GM12878 (cell line): Measurements from ENCODE around the gene SOHLH2. TPM values are rescaled to one million over a fixed set of nuclear protein-coding genes. Genes with fewer than 3 reads are reported as not detected.

Experiments used
- ATAC-seq: fragments of 200-7000 bp; cut with Tn5 transposase; 3 replicates; pipeline ENCODE4 v1.9.1; 2020; ENCODE audit warnings: mild to moderate bottlenecking, moderate library complexity
- BruUV-seq: library from RNA; stranded (reverse); fragments of 400-500 nt; replicated peaks from 2 replicates; lab custom pipeline; 2021; lab: Mats Ljungman, UMichigan
- CTCF ChIA-PET: fragments of 300-600 bp; sonication (Branson Sonifier 250); formaldehyde crosslinking; extraction: SDS; loops from one replicate; lab custom pipeline; 2021; ENCODE audit warnings: inconsistent platforms; lab: Yijun Ruan, JAX
- POLR2A ChIA-PET: fragments of 350-600 bp; formaldehyde crosslinking; extraction: SDS; loops from one replicate; lab custom pipeline; 2021; ENCODE audit warnings: inconsistent platforms; lab: Charles Lee
- RAD21 ChIA-PET: fragments of 300-600 bp; sonication (Branson Sonifier 250); formaldehyde crosslinking; loops from one replicate; lab custom pipeline; 2023; ENCODE audit warnings: antibody characterized with exemption; ENCODE audit not compliant: unreplicated experiment; lab: Charles Lee
- SMC1A ChIA-PET: fragments of 300-600 bp; sonication (Branson Sonifier 250); formaldehyde crosslinking; loops from one replicate; lab custom pipeline; 2023; ENCODE audit not compliant: unreplicated experiment, uncharacterized antibody; lab: Charles Lee
- DNase-seq: peaks from one replicate; pipeline ENCODE4 v3.0.0-alpha.2; 2011; ENCODE audit warnings: low read depth, low spot score
- FAIRE-seq: peaks from 3 replicates; lab custom pipeline; 2011; peaks lifted over from hg19 to GRCh38; lab: Jason Lieb, UNC
- H2AFZ ChIP-seq: 2 replicates; pipeline ENCODE4 v1.6.0; 2011; ENCODE audit warnings: low read depth, low read length, control low read depth; ENCODE audit not compliant: control insufficient read depth
- H3K27ac ChIP-seq: 2 replicates; pipeline ENCODE4 v1.5.1; 2011; ENCODE audit warnings: control low read depth; ENCODE audit not compliant: control insufficient read depth, insufficient read depth
- H3K27me3 ChIP-seq, 2 experiments: replicated peaks in 1 of 2; 2 replicates each; pipeline versions ENCODE4 v1.6.0 to v1.6.1; 2011; ENCODE audit warnings: low read length in 1 of 2; ENCODE audit not compliant: control insufficient read depth in 2 of 2, insufficient read depth in 2 of 2
- H3K36me3 ChIP-seq, 2 experiments: 2 replicates each; pipeline ENCODE4 v1.5.1; 2011; ENCODE audit warnings: low read length in 1 of 2; ENCODE audit not compliant: control insufficient read depth in 2 of 2, insufficient read depth in 2 of 2
- H3K4me1 ChIP-seq: 2 replicates; pipeline ENCODE4 v1.6.1; 2011; ENCODE audit warnings: mild to moderate bottlenecking, low read length, moderate library complexity, mixed read lengths; ENCODE audit not compliant: control insufficient read depth, insufficient read depth
- H3K4me2 ChIP-seq: 2 replicates; pipeline ENCODE4 v1.6.0; 2011; ENCODE audit warnings: control low read depth; ENCODE audit not compliant: control insufficient read depth, insufficient read depth
- H3K4me3 ChIP-seq: fragments of 200-600 bp; sonication (generic); 2 replicates; pipeline ENCODE4 v1.5.1; 2016
- H3K79me2 ChIP-seq: 2 replicates; pipeline ENCODE4 v1.6.0; 2011; ENCODE audit warnings: low read length; ENCODE audit not compliant: control insufficient read depth, insufficient read depth
- H3K9ac ChIP-seq: 2 replicates; pipeline ENCODE4 v1.8.0; 2011; ENCODE audit warnings: low read length, control low read depth, mixed read lengths; ENCODE audit not compliant: control insufficient read depth, insufficient read depth
- H3K9me3 ChIP-seq: replicated peaks from 3 replicates; pipeline ENCODE4 v1.5.1; 2011; ENCODE audit warnings: mild to moderate bottlenecking, low read length; ENCODE audit not compliant: control insufficient read depth, insufficient read depth
- H4K20me1 ChIP-seq: 2 replicates; pipeline ENCODE4 v1.6.0; 2011; ENCODE audit not compliant: control insufficient read depth, insufficient read depth
- CBFB ChIP-seq: IDR thresholded peaks from 2 replicates; pipeline ENCODE4 v1.6.1; 2016; ENCODE audit warnings: antibody characterized with exemption, low read depth
- CREM ChIP-seq: IDR thresholded peaks from 2 replicates; pipeline ENCODE4 v1.6.1; 2014; ENCODE audit warnings: antibody characterized with exemption, low read depth
- LARP7 ChIP-seq: fragments of 450-650 bp; IDR thresholded peaks from 2 replicates; pipeline ENCODE4 v1.6.1; 2017; ENCODE audit warnings: mild to moderate bottlenecking
- NFXL1 ChIP-seq: fragments of 450-650 bp; IDR thresholded peaks from 2 replicates; pipeline ENCODE4 v1.6.1; 2017; ENCODE audit warnings: antibody characterized with exemption, mild to moderate bottlenecking, borderline replicate concordance
- NFYA ChIP-seq: IDR thresholded peaks from 2 replicates; pipeline ENCODE4 v1.6.1; 2011; ENCODE audit warnings: low read depth, mild to moderate bottlenecking, low read length, improper control_type of control experiment, borderline replicate concordance
- NR2F1 ChIP-seq: fragments of 450-650 bp; conservative IDR thresholded peaks from 2 replicates; pipeline ENCODE4 v1.6.1; 2017; ENCODE audit warnings: mild to moderate bottlenecking
- POLR2AphosphoS5 ChIP-seq: IDR thresholded peaks from 2 replicates; pipeline ENCODE4 v1.6.1; 2011; ENCODE audit warnings: mild to moderate bottlenecking, low read length, inconsistent platforms
- RAD51 ChIP-seq: fragments of 450-650 bp; IDR thresholded peaks from 2 replicates; pipeline ENCODE4 v1.6.1; 2016; ENCODE audit warnings: moderate library complexity, mild to moderate bottlenecking, inconsistent platforms
- SIN3A ChIP-seq: IDR thresholded peaks from 2 replicates; pipeline ENCODE4 v1.6.1; 2012; ENCODE audit warnings: low read depth, low read length, improper control_type of control experiment
- SMARCA5 ChIP-seq: fragments of 450-650 bp; IDR thresholded peaks from 2 replicates; pipeline ENCODE4 v1.6.1; 2017; ENCODE audit warnings: mild to moderate bottlenecking
- STAT3 ChIP-seq: IDR thresholded peaks from 2 replicates; pipeline ENCODE4 v1.6.1; 2011; ENCODE audit warnings: low read depth, low read length, improper control_type of control experiment
- ZSCAN29 ChIP-seq: fragments of 450-650 bp; IDR thresholded peaks from 2 replicates; pipeline ENCODE4 v1.6.1; 2017; ENCODE audit warnings: mild to moderate bottlenecking, moderate library complexity
- WGBS: methylation state at CpG from one replicate; pipeline ENCODE4 v1.1.6; 2016; ENCODE audit warnings: low lambda C conversion rate; ENCODE audit not compliant: insufficient replicate concordance, insufficient coverage; ENCODE audit errors: missing lambda C conversion rate; 5-methylcytosine and 5-hydroxymethylcytosine counted together
- in situ Hi-C: fragments of 300-500 bp; cut with MboI; formaldehyde crosslinking; loops from 9 replicates; pipeline ENCODE4 v1.14.3; 2018; ENCODE audit warnings: mixed read lengths
- intact Hi-C: fragments of 100-400 bp; cut with micrococcal nuclease; formaldehyde crosslinking; loops from one replicate; pipeline ENCODE4 v1.14.2; 2022; ENCODE audit not compliant: unreplicated experiment
- polyA plus RNA-seq, 11 experiments: library from polyadenylated mRNA; depleted of rRNA in 4 of 11; unstranded in 6 of 11; stranded (reverse) in 5 of 11; fragments of >200 nt; fragmentation: Nextera tagmentation in 4 of 11; fragmentation: Illumina TruSeq in 1 of 11; extraction: Ambion mirVana in 4 of 11; extraction: Trizol in 1 of 11; gene quantifications; 1 replicate in 1 of 11; 2 replicates in 10 of 11; pipeline versions ENCODE4 v1.2.1 to v1.2.3, GENCODE V29; 2011 to 2016; ENCODE audit warnings: inconsistent platforms in 2 of 11, missing spikeins in 2 of 11, low read depth in 1 of 11
- total RNA-seq, 4 experiments: library from RNA; depleted of rRNA in 3 of 4; stranded (reverse); fragments of >200 nt in 3 of 4; fragmentation: Illumina TruSeq in 1 of 4; extraction: Trizol in 1 of 4; gene quantifications; 2 replicates each; pipeline versions ENCODE4 v1.2.1 to v1.2.3, GENCODE V29; 2013 to 2021
- TF ChIP-seq, protein P1 (sequence below): IDR thresholded peaks from 2 replicates; pipeline ENCODE4 v1.6.1; 2011; ENCODE audit warnings: low read depth, low read length, improper control_type of control experiment, borderline replicate concordance
- TF ChIP-seq, protein P2 (sequence below): IDR thresholded peaks from 2 replicates; pipeline ENCODE4 v1.6.1; 2012; ENCODE audit warnings: low read depth, low read length, improper control_type of control experiment

SOHLH2 gene
- total and polyA plus RNA-seq, 10 of the 15 experiments (the other 5 are each of a cell fraction or from before 2014, with no cell fraction given) = 2.4 TPM; not detected in 9

DNA sequence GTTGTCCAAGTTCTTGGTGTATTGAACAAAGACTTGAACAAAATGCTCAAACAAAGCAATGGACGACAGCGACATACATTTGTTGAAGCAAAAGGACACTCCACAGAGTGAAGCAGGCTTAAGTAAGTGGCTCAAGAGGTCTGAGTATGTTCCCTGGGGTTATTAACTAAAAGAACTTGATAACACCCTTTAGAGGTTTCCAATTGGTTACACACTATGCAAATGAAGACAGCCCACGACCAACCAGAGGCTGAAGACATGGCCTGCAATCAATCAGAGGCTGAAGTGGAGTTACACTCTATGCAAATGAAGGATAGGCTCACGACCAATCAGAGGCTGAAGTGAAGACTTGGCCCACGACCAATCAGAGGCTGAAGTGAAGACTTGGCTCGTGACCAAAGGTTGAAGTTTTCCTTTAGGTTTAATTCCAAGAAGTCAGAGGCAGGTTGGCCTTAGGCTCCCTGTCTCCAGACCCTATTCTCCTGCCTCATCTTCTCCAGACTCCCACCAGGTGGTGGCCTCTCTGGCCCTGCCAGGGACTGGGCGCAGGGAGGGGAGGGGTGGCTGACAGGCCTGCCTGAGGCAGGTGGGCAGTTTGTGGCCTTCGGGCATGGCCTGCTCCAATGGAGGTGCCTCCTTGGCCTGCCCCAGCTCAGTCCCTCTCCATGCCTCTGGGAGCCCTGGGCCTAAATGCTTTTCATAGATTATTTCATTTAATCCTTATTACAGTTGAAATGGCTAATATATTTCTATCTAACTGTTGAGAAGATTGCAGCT is 45.2 kb upstream of the SOHLH2 start:
- FAIRE-seq (no peak), DNase-seq (no peak), ATAC-seq (no peak)
- Histone ChIP-seq H3K4me2 (no peak overlapping the region), H3K9ac (no peak overlapping the region), H3K4me1 (no peaks in the 10 kb centered on the region), H3K4me3 (no peak overlapping the region), H3K9me3 (no peaks in the 10 kb centered on the region; the same call in 2 of the 3 replicates), H2AFZ (no peak overlapping the region)
- SMC1A ChIA-PET = interaction anchor here (0.9 to 1.8 kb wide), 2 partner anchors 14 to 15 kb away, joined by 5 to 6 read pairs; no protein-coding TSS in a partner anchor
- no TSS peak for BruUV-seq
- intact Hi-C loops = no loop called here
- POLR2A ChIA-PET = no interaction called here
- RAD21 ChIA-PET = no interaction called here
- 25% methylated on average over 8 of the region's 8 CpGs for WGBS
- in situ Hi-C loops = no loop called here
- TF ChIP-seq RAD51 (no peak), CBFB (no peak), NFXL1 (no peak), NFYA (no peak), STAT3 (no peak), NR2F1 (no peak), CREM (no peak), POLR2AphosphoS5 (no peak), SIN3A (no peak), SMARCA5 (no peak), LARP7 (no peak), ZSCAN29 (no peak)
- TF ChIP-seq, protein P1, sequence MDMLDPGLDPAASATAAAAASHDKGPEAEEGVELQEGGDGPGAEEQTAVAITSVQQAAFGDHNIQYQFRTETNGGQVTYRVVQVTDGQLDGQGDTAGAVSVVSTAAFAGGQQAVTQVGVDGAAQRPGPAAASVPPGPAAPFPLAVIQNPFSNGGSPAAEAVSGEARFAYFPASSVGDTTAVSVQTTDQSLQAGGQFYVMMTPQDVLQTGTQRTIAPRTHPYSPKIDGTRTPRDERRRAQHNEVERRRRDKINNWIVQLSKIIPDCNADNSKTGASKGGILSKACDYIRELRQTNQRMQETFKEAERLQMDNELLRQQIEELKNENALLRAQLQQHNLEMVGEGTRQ = no peak
- TF ChIP-seq, protein P2, sequence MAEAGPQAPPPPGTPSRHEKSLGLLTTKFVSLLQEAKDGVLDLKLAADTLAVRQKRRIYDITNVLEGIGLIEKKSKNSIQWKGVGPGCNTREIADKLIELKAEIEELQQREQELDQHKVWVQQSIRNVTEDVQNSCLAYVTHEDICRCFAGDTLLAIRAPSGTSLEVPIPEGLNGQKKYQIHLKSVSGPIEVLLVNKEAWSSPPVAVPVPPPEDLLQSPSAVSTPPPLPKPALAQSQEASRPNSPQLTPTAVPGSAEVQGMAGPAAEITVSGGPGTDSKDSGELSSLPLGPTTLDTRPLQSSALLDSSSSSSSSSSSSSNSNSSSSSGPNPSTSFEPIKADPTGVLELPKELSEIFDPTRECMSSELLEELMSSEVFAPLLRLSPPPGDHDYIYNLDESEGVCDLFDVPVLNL = no peak
- TF ChIP-seq, all 136 proteins: peak for 0
- Histone ChIP-seq H3K36me3 (no peaks in the 10 kb centered on the region), H3K79me2 (no peaks in the 10 kb centered on the region), H3K27me3 (no peaks in the 10 kb centered on the region), H3K27ac (no peak overlapping the region), H4K20me1 (no peaks in the 10 kb centered on the region)
- CTCF ChIA-PET = no interaction called here
